PC-9 (cell line): ENCODE results near the gene HOXA2.

Experiments
- EZH2 ChIP-seq: fragments of 200-600 bp; sonication (generic); IDR thresholded peaks from 2 replicates; pipeline ENCODE4 v1.8.0; 2017; ENCODE audit warnings: antibody characterized with exemption, low read depth
- TF ChIP-seq, protein P1 (sequence below): fragments of 200-600 bp; sonication (generic); conservative IDR thresholded peaks from 2 replicates; pipeline ENCODE4 v1.6.1; 2017; ENCODE audit warnings: mixed run types, antibody characterized with exemption, mild to moderate bottlenecking, moderate library complexity

DNA sequence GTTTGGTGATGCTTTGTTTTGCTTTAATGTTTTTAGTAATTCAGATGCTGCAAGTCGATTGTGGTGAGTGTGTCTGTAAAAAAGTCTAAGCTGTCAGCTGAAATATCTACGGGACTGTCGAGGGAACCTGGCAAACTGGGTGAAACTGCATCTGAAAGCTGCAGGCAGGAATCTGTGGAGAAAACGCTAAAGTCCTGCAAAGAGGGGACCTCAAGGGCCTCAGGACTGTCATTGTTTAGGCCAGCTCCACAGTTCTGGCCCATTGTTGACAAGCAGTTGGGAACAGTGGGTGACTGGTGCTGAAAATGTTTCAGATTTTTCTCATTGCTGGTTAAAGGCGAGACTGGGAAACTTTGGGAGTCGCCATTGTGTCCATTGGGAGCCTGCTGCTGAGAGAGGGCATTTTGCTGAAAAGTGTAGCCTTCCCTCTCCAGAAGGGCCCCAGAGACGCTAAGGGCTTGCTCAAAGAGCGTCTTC lies 1.8 kb downstream of the HOXA2 start:
- TF ChIP-seq, protein P1, sequence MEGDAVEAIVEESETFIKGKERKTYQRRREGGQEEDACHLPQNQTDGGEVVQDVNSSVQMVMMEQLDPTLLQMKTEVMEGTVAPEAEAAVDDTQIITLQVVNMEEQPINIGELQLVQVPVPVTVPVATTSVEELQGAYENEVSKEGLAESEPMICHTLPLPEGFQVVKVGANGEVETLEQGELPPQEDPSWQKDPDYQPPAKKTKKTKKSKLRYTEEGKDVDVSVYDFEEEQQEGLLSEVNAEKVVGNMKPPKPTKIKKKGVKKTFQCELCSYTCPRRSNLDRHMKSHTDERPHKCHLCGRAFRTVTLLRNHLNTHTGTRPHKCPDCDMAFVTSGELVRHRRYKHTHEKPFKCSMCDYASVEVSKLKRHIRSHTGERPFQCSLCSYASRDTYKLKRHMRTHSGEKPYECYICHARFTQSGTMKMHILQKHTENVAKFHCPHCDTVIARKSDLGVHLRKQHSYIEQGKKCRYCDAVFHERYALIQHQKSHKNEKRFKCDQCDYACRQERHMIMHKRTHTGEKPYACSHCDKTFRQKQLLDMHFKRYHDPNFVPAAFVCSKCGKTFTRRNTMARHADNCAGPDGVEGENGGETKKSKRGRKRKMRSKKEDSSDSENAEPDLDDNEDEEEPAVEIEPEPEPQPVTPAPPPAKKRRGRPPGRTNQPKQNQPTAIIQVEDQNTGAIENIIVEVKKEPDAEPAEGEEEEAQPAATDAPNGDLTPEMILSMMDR = no peak
- TF ChIP-seq EZH2 = no peak
